ENCODE data around the gene LEF1. TPM values are rescaled to one million over a fixed set of nuclear protein-coding genes. Genes with fewer than 3 reads are reported as not detected.

Gene LEF1
- total and polyA plus RNA-seq, 2 donors (not counting 1 experiment from before 2014, with no cell fraction given): 2.4 to 5.1 TPM

Other genes with a start within 250 kb of the LEF1 start
- 16.3 and 17.6 TPM in 2 replicates for gene CYP2U1, start 237.4 kb downstream of the LEF1 start, total RNA-seq
- gene CYP2U1, start 237.4 kb downstream of the LEF1 start, polyA plus RNA-seq: 6.1 and 7.4 TPM in 2 replicates
- gene HADH, start 179.0 kb downstream of the LEF1 start, total RNA-seq: 26.1 and 26.4 TPM in 2 replicates
- gene HADH, start 179.0 kb downstream of the LEF1 start, polyA plus RNA-seq: 21.9 and 24.7 TPM in 2 replicates

Data from B cell (primary cell).